HG03460 (cell line): ENCODE data around the gene NTM.

Experiments used
- ATAC-seq: cut with Tn5 transposase; IDR thresholded peaks from one replicate; pipeline ENCODE4 v1.9.1; 2021; ENCODE audit not compliant: unreplicated experiment

Gene NTM

GRCh38 chr11:131458421-131458820 lies 88.0 kb downstream of the NTM start:
- ATAC-seq: no peak

- ATAC-seq: no peak
These were observed 90.5 kb downstream of the NTM start for GRCh38 chr11:131460931-131461330.

GRCh38 chr11:131462622-131463021 lies 92.2 kb downstream of the NTM start:
- ATAC-seq: no peak

GRCh38 chr11:131463162-131463561 lies 92.7 kb downstream of the NTM start:
- ATAC-seq: no peak

- ATAC-seq: no peak
These were observed 93.4 kb downstream of the NTM start for GRCh38 chr11:131463649-131464425.

- no peak for ATAC-seq
These were observed 94.0 kb downstream of the NTM start for GRCh38 chr11:131464461-131464860.

GRCh38 chr11:131465039-131465438 lies 94.6 kb downstream of the NTM start:
- no peak for ATAC-seq

GRCh38 chr11:131465746-131466145 lies 95.3 kb downstream of the NTM start:
- no peak for ATAC-seq

GRCh38 chr11:131467645-131468394 lies 97.4 kb downstream of the NTM start:
- ATAC-seq: no peak

- no peak for ATAC-seq
These were observed 98.2 kb downstream of the NTM start for GRCh38 chr11:131468565-131468964.

GRCh38 chr11:131470216-131470925 lies 100.0 kb downstream of the NTM start:
- no peak for ATAC-seq

- no peak for ATAC-seq
These were observed 101.6 kb downstream of the NTM start for GRCh38 chr11:131471976-131472375.

- ATAC-seq: no peak
These were observed 104.5 kb downstream of the NTM start for GRCh38 chr11:131474947-131475346.

- no peak for ATAC-seq
These were observed 105.9 kb downstream of the NTM start for GRCh38 chr11:131476266-131476665.

GRCh38 chr11:131478341-131478740 lies 107.9 kb downstream of the NTM start:
- ATAC-seq: no peak

GRCh38 chr11:131481303-131481702 lies 110.9 kb downstream of the NTM start:
- no peak for ATAC-seq

- no peak for ATAC-seq
These were observed 111.6 kb downstream of the NTM start for GRCh38 chr11:131481971-131482370.

- ATAC-seq: no peak
These were observed 113.0 kb downstream of the NTM start for GRCh38 chr11:131483453-131483852.

- no peak for ATAC-seq
These were observed 113.5 kb downstream of the NTM start for GRCh38 chr11:131483877-131484276.

GRCh38 chr11:131486100-131486499 lies 115.7 kb downstream of the NTM start:
- ATAC-seq: no peak

GRCh38 chr11:131486937-131487635 lies 116.7 kb downstream of the NTM start:
- no peak for ATAC-seq
